Epithelial cell of esophagus (primary cell): Measurements from ENCODE around the gene MYRIP.
"Not testable (repeated sequence)": the region's sequence is repeated elsewhere in the genome, so short reads cannot be mapped to it uniquely, and the experiment has no call there.

Experiments
- DNase-seq: peaks from one replicate; pipeline ENCODE4 v3.0.0; 2010; ENCODE audit warnings: low read depth
- H3K4me3 ChIP-seq: 2 replicates; pipeline ENCODE4 v1.5.1; 2011; ENCODE audit warnings: mild to moderate bottlenecking, low read length, control low read depth
- TF ChIP-seq, protein P1 (sequence below): IDR thresholded peaks from 2 replicates; pipeline ENCODE4 v1.5.1; 2011; ENCODE audit warnings: low read depth, mild to moderate bottlenecking, low read length, control low read depth, inconsistent platforms; ENCODE audit not compliant: insufficient read depth; ENCODE audit errors: missing control alignments

MYRIP gene

DNA sequence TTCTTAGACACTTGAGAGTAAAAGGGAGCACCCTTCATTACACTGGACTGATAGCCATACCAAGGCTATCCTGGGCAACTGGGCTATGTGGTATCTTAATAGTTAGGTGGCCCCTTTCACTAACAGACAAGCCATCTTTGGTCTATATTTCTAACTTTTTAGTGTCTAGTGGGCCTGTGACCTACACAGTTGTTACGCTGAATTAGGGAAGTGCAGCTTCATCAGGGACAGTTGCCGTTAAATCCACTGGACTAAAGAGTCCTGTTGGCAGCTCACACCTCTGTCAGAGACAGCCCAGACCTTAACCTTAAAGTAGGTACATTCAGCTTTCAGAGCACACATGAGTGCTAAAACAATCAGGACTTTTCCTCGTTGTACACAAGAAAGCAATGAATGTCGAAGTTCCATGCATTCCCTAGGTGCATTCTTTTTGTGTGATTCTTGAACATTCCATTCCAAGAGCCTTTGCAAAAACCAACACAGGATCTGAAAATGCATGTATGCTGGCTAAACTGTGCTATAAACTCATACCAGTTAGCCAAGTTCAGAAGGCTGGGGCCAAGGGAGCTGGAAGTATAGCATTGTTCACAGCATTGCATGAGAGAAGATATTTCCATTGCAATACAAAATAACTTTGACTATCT, 269.9 kb downstream of the MYRIP start:
- H3K4me3 ChIP-seq = no peak overlapping the region
- TF ChIP-seq, protein P1, sequence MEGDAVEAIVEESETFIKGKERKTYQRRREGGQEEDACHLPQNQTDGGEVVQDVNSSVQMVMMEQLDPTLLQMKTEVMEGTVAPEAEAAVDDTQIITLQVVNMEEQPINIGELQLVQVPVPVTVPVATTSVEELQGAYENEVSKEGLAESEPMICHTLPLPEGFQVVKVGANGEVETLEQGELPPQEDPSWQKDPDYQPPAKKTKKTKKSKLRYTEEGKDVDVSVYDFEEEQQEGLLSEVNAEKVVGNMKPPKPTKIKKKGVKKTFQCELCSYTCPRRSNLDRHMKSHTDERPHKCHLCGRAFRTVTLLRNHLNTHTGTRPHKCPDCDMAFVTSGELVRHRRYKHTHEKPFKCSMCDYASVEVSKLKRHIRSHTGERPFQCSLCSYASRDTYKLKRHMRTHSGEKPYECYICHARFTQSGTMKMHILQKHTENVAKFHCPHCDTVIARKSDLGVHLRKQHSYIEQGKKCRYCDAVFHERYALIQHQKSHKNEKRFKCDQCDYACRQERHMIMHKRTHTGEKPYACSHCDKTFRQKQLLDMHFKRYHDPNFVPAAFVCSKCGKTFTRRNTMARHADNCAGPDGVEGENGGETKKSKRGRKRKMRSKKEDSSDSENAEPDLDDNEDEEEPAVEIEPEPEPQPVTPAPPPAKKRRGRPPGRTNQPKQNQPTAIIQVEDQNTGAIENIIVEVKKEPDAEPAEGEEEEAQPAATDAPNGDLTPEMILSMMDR = no peak
- peak; percentile 56 for DNase-seq

DNA sequence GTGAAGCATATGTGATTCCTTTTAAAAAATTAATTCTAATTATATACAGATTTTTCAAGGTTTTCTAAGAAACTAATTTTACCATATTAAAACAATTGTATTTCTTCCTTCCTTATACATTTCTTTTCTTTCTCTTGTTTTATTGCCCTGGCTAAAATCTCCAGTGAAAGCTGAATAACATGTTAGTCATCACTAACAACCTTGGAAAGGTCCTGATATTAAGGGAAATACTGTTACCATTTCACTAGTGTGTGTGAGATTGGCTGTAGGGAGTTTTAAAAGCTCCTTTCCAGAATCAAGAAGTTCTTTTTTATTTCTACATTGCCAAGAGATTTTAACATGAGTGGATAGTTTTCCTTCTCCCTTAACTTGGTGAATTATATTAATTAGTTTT, 270.4 kb downstream of the MYRIP start:
- H3K4me3 ChIP-seq = no peak overlapping the region
- TF ChIP-seq, protein P1 = no peak
- DNase-seq = peak; percentile 30

DNA sequence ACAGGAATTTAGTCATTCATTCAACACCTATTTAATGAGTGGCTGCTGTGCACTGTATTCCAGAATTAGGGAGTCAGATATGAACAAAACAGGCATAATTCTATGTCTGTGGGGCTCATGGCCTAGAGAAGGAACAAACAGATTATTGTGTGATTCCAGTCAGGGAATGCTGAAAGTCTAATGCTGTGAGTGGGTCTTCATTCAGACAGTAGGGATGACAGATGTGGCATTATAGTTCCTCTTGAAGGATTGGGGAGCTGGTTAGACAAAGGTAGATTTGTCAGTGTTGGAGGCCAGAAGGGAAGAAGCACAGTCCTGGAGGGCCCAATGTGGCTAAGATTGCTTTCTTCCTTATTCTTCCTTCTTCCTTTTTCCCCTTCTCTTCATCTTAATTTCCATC, 273.7 kb downstream of the MYRIP start:
- H3K4me3 ChIP-seq = no peak overlapping the region
- DNase-seq = no peak
- TF ChIP-seq, protein P1 = no peak

DNA sequence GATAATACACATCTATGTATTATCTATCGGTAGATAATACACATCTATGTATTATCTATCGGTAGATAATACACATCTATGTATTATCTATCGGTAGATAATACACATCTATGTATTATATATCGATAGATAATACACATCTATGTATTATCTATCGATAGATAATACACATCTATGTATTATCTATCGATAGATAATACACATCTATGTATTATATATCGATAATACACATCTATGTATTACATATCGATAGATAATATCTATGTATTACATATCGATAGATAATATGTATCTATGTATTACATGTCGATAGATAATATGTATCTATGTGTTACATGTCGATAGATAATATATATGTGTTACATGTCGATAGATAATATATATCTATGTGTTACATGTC, 275.0 kb downstream of the MYRIP start:
- not testable (repeated sequence) for DNase-seq, H3K4me3 ChIP-seq

DNA sequence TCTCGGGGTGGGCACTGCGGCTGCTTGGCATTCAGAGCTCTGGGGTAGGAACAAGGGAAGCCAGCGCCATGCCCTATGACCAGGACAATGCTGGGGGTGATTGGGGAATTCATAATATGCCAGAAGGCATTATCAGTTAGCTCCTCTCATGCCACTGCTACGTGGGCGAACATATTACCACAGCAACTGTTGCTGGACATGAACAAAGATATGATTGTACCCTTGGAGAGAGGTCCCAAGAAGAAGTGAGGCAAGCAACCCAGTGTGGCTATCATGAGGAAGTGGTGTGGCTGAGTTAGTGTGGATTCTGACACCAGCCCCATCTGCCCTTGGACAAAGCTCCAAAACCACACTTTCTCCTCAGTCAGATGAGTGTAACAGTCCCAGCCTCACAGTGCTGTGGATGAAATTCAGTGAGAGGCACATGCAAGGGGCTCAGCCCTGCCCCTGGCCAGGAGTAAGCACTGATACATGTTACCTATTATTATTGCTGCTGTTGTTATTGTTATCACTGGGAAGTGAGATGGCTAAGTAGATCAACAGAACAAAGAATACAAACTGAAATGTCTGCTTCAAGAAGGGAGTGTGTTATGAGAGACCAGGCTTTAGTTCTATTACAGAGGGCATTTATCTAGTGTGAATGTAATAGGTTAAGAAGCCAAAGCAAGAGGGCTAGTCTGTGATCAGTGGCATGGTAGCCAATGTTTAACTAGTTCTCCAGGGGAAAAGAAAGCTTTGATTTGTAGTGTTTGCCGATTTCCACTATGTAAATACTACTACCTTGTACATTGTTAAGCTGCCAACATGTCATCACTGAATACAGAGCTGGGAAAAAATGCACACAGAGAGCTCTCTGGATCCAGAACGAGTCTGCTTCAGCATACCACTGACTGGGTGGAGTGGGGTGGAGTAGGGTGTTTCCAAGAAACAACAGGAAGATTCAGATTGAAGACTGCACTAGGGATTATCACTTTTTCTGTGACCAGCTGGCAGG, 277.8 kb downstream of the MYRIP start:
- no peak overlapping the region for H3K4me3 ChIP-seq
- DNase-seq = peak; percentile 67
- TF ChIP-seq, protein P1 = no peak

DNA sequence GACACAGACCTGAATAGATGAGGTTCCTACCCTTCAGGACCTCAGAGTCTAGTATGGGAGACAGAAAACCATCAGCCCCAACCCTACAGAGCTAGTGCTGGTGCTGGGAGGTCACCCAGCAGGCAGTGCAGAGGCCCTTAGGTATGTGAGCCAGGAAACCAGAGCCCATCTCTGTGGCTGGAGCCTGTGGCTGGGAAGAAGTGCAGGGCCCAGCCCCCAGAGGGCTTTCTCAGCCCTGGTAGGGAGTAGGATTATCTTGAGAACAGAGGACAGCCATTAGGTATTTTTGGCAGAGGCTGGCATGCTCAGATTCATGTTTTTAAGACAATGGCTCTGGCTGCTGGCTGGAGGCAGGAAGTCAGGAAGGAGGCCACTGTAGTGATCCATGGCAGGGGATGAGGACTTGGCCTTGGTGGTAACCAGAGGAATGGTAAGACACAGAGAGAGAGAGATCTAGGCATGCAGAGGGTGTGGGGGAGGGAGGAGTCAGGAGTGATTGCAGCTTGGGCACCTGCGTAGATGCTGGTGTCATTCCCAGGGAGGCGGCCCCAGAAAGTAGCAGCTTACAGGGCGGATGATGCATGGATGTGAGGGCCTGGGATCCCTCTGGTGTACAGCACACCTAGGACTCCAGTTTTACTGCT, 279.2 kb downstream of the MYRIP start:
- no peak overlapping the region for H3K4me3 ChIP-seq
- TF ChIP-seq, protein P1 = no peak
- DNase-seq = no peak

DNA sequence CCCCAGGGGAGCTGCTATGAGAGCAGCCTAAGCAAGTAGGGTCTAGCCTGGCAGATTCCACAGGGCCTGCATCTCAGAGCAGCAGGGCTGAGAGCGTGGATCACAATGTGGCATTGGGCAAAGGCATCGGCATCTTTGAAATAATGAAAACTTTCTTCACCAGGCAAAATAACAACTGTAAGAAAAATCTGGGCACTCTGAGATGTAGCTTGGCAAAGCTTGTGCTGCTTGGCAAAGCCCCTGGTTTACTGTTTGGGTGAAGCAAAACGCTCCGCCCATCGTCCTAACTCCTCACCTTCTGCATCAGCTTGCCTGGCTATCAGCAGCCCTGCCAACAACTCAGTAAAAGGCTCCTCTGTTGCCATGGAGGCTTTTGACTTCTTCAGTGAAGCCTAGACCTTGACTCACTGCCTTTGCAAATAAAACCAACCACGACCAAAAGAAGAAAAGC, 287.3 kb downstream of the MYRIP start:
- peak; percentile 71 for DNase-seq
- H3K4me3 ChIP-seq = no peak overlapping the region
- TF ChIP-seq, protein P1 = no peak
